Cardiac septum (tissue), 1 donor: ENCODE measurements around the gene DOK6. TPM values are rescaled to one million over a fixed set of nuclear protein-coding genes. Genes with fewer than 3 reads are reported as not detected.
"Not testable (repeated sequence)": the region's sequence is repeated elsewhere in the genome, so short reads cannot be mapped to it uniquely, and the experiment has no call there.

Experiments used
- DNase-seq: peaks from one replicate; pipeline ENCODE4 v3.0.0-alpha.2; 2020; ENCODE audit warnings: low spot score
- intact Hi-C: fragments of 100-400 bp; cut with DNase I; formaldehyde crosslinking; loops from one replicate; pipeline ENCODE4 v1.14.0; 2022
- total RNA-seq: library from RNA; stranded (reverse); fragmentation: NEBNext Ultra II Directional; extraction: Animal tissue kit (Norgen Biotek cat#: 25700); gene quantifications from one replicate; pipeline ENCODE4 v1.2.1, GENCODE V29; 2021
- donor health status: DM: no; HTN: no; CAD: no.

DOK6 gene
- total RNA-seq, 1 donor from 2014 or later = 10.6 TPM

GRCh38 chr18:69834980-69835379, 434.3 kb downstream of the DOK6 start:
- intact Hi-C loops, DNase-seq: not testable (repeated sequence)

- DNase-seq = no peak
- intact Hi-C loops = no loop called here
Observed at GRCh38 chr18:69838003-69838402, 437.3 kb downstream of the DOK6 start.

GRCh38 chr18:69838620-69839411, 438.1 kb downstream of the DOK6 start:
- intact Hi-C loops = no loop called here
- no peak for DNase-seq

- DNase-seq = no peak
- intact Hi-C loops = no loop called here
Observed at GRCh38 chr18:69839497-69839896, 438.8 kb downstream of the DOK6 start.

GRCh38 chr18:69840001-69840400, 439.3 kb downstream of the DOK6 start:
- DNase-seq = no peak
- intact Hi-C loops = loop anchor here (10.0 kb wide), 1 partner anchor 205 kb away; no protein-coding TSS in a partner anchor

- intact Hi-C loops = loop anchor here (10.0 kb wide), 1 partner anchor 204 kb away; no protein-coding TSS in a partner anchor
- no peak for DNase-seq
Observed at GRCh38 chr18:69840445-69840844, 439.8 kb downstream of the DOK6 start.

GRCh38 chr18:69841117-69841516, 440.4 kb downstream of the DOK6 start:
- DNase-seq = no peak
- intact Hi-C loops = loop anchor here (10.0 kb wide), 1 partner anchor 204 kb away; no protein-coding TSS in a partner anchor

GRCh38 chr18:69843015-69843414, 442.3 kb downstream of the DOK6 start:
- intact Hi-C loops = loop anchor here (10.0 kb wide), 1 partner anchor 202 kb away; no protein-coding TSS in a partner anchor

GRCh38 chr18:69844656-69845055, 444.0 kb downstream of the DOK6 start:
- no peak for DNase-seq
- intact Hi-C loops = loop anchor here (10.0 kb wide), 1 partner anchor 200 kb away; no protein-coding TSS in a partner anchor

More at GRCh38 chr18:69843015-69843414, 442.3 kb downstream of the DOK6 start:
- DNase-seq = no peak

GRCh38 chr18:69845593-69846506, 445.2 kb downstream of the DOK6 start:
- DNase-seq = no peak
- intact Hi-C loops = loop anchor here (10.0 kb wide), 1 partner anchor 199 kb away; no protein-coding TSS in a partner anchor

GRCh38 chr18:69853051-69853450, 452.4 kb downstream of the DOK6 start:
- intact Hi-C loops = no loop called here
- DNase-seq = no peak

GRCh38 chr18:69854455-69854854, 453.8 kb downstream of the DOK6 start:
- DNase-seq = no peak
- intact Hi-C loops = no loop called here

GRCh38 chr18:69858897-69859296, 458.2 kb downstream of the DOK6 start:
- intact Hi-C loops = no loop called here
- DNase-seq = no peak

GRCh38 chr18:69864802-69865201, 464.1 kb downstream of the DOK6 start:
- intact Hi-C loops, DNase-seq: not testable (repeated sequence)

GRCh38 chr18:69865776-69866175, 465.1 kb downstream of the DOK6 start:
- no peak for DNase-seq
- intact Hi-C loops = no loop called here

- intact Hi-C loops = no loop called here
- no peak for DNase-seq
Observed at GRCh38 chr18:69866212-69866611, 465.5 kb downstream of the DOK6 start.

GRCh38 chr18:69870736-69871135, 470.0 kb downstream of the DOK6 start:
- intact Hi-C loops = no loop called here
- DNase-seq = no peak

GRCh38 chr18:69871363-69871762, 470.7 kb downstream of the DOK6 start:
- no peak for DNase-seq
- intact Hi-C loops = no loop called here

GRCh38 chr18:69872661-69873060, 472.0 kb downstream of the DOK6 start:
- no peak for DNase-seq
- intact Hi-C loops = no loop called here

- intact Hi-C loops = no loop called here
- DNase-seq = no peak
Observed at GRCh38 chr18:69874058-69874457, 473.4 kb downstream of the DOK6 start.
